Amygdala (tissue), 56 donors: Measurements from ENCODE around the gene KRTAP10-12.

Experiments used
- DNase-seq, 56 donors: peaks; one replicate each; lab custom pipeline; 2025; lab: John Stamatoyannopoulos, UW

KRTAP10-12 gene

DNA sequence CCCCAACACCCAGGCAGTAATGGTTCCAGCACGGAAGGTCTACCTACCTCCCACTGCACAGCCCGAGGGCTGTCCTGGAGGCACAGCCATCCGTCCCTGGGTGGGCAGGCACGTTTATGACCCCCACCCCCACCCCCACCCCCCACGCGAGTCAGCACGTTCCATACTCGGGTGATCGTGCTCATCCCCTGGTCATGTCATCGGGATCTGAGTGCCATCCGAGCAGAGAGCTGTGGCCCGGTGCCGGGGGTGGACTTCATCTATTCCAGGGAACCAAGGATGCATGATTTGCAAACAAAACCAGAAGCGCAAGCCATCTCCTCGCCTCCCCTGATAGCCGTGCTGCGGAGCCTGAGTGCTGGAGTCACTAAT is 13.3 kb downstream of the KRTAP10-12 start:
- no peak for DNase-seq

DNA sequence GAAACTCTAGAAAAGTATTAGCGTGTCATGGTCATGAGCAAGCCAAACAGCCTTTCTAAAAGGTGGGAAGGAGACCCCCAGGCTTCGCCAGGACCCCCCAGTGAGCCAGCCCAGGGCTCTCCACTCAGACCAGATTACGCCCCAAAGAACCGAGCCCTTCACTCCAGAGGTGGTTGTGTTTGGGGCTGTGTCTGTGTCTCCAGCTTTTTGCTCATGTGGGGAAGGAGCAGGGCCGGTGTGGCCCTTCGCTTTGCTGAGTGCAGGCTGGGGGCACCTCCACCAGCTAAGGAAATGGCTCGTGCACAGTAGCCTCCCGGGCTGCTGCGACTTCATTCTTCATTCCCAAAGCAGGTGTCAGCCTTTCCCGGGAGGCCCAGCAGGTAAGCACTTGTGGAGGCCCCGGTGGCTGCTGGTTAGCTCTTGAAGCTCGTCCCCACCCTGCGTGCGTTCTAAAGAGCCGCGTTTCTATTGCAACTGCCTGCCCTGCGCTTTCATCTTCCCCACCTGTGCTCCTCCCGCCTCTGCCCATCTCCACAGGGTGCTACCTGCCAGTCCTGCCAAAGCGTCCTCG is 13.9 kb downstream of the KRTAP10-12 start:
- no peak for DNase-seq

DNA sequence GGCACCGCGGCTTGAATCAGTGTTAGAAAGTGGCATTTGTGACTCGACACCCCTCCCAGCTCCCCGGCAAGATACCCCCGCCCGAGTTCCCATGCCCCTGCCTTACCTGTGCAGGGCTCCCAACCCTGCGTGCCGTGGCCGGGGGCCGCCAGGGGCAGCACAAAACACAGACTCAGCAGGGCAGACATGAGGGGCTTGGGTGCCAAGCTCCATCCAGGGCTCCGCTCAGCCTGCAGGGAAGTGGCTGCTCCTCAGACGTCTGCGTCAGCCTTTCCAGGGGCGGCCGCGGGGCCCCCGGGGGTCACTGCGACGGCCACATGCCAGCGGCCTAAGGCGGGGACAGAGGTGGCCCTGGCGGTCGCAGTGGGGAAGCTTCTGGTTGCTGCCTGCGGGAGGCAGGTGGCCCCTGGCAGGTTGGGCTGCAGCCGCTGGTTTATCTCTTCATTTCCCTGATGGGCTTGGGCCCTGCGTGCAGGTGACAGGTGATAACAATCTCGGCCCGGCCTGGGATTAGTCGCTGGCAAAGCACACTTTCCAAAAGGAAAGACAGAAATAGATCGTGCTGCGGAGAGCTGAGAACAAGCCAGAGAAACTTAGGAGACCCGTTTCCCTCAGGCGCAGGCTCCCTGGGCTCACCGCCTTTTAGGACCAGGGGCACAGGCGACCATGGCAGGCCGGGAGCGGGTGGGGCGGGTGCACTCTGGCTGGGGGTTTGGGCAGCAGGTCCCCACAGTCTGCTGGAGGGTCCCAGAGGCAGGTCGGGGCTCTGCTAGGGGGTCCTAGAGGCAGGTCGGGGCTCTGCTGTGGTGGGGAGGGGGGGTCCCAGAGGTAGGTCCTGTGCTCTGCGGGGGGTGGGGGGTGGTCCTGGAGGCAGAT is 14.6 kb downstream of the KRTAP10-12 start, which contains the start of gene TSPEAR:
TSPEAR (minus strand) TSS at position 246 of the 876 bp plus-strand sequence; CDS start at position 188, 58 bp downstream.
- no peak for DNase-seq

DNA sequence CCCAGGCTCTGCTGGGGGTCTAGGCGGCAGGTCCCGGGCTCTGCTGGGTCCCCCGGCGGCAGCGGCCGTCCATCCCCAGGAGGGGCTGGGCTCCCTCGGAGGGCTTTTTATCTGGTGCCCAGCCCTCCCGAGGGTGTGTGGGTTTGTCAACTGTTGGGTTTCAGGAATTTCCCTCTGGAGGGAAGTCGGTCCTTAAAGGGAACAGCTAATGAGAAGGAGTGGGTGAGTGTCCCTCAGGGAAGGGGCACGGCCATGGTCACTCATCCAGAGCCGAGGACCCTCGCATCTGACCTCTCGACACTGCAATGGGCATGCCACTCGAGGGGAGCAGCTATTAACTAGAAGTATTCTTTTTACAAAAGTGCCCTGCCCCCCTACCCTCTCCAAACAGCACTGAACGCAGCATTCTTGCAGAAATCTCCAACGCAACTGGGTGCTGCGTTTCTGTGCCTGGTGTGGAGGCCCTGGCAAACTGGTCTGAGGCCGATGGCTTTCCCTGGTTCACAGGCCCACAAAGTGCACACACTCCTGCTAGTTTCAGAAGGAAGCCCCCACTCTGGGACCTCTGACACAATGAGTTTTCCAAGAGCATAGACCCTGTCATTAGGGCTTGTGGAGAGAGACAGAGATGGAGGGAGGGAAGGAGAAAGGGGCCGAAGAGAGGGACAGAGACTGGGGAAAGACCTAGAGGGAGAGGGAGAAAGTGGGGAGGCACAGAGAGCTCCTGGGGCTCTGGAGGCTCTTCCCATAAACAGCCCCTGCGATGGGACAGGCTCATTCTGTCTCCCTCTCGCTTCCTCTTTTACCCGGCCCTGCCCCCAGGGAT is 15.4 kb downstream of the KRTAP10-12 start:
- DNase-seq = no peak

DNA sequence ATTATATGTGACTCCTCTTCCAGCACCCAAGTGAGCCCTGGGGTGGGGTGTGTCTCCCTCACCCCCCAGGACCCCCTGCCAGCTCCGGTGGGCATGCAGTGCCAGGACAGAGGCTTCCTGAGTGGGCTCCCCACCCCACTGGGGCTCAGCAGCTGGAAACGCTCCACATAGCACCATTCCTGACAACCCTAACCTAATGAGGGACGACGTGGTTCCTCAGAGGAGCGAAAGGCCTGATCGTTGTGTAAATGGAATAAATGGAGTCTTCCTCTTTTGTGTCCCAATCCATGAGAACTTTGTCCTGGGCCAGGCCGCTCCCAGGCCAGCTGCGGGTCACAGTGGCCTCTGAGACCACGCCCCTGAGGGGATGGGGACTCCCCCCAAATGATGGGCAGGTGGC is 16.2 kb downstream of the KRTAP10-12 start:
- no peak for DNase-seq

- no peak for DNase-seq
These were observed 16.9 kb downstream of the KRTAP10-12 start for GRCh38 chr21:44713846-44714245.

- no peak for DNase-seq
These were observed 17.9 kb downstream of the KRTAP10-12 start for GRCh38 chr21:44714905-44715304.

GRCh38 chr21:44716984-44717383 is 20.0 kb downstream of the KRTAP10-12 start:
- no peak for DNase-seq

GRCh38 chr21:44718093-44718492 is 21.1 kb downstream of the KRTAP10-12 start:
- no peak for DNase-seq

DNA sequence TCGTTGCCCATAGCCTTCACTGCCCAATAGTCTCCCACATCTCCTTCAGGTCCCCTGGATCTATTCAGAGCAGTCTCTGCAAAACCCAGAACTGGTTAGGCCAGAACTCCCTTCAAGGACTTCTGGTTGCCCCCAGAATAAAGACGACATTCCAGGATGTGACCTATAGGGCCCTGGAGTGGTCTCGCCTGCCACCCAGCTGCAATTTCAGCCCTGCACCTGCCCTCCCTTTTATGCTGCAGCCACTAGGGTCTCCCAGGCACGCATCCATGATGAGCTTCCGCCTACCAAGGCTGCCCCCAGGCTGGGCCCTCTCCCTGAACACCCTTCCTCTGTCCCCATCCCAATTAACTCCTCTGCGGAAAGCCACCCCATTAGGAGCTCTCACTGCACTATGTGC is 21.6 kb downstream of the KRTAP10-12 start:
- DNase-seq = no peak

- DNase-seq = no peak
These were observed 23.2 kb downstream of the KRTAP10-12 start for GRCh38 chr21:44720170-44720569.

GRCh38 chr21:44722731-44723130 is 25.8 kb downstream of the KRTAP10-12 start:
- no peak for DNase-seq

- DNase-seq = no peak
These were observed 26.5 kb downstream of the KRTAP10-12 start for GRCh38 chr21:44723177-44724131.

DNA sequence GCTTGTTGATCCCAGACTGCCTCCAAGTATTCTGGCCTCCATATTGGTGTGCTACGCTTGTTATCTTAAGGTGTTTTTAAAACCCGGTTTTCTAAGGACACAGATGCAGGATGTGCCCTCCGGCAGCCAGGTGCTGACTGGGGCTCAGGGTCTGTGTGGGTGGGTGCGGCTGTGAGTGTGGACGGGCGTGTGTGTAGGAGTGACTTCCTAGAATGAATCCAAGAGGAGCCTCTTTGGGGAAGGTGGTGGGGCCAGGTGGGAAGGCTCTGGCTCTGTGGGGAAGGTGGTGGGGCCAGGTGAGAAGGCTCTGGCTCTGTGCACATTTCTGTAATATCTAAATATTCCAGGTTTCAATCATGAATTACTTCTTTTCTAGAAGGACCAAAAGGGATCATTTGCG is 27.2 kb downstream of the KRTAP10-12 start:
- DNase-seq = no peak

- DNase-seq = no peak
These were observed 28.0 kb downstream of the KRTAP10-12 start for GRCh38 chr21:44724926-44725325.

DNA sequence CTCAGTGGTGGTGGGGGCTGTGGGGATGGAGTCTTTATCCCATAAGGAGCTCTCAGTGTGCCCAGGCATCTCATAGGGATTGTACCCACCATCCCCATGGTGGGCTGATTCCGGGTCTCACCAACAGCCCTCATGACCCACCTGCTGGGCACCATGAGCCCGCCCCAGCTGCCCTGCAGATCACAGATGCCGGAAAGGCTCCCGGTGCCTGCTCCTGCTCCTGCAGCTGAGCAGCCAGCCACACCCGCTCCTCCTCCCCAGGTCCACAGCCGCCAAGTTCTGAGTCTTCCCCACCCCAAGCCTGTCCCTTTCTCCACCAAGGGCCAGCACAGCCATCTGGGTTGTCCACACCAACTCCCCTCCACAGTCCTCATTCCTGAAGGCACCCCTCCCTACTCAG is 29.9 kb downstream of the KRTAP10-12 start:
- no peak for DNase-seq

DNA sequence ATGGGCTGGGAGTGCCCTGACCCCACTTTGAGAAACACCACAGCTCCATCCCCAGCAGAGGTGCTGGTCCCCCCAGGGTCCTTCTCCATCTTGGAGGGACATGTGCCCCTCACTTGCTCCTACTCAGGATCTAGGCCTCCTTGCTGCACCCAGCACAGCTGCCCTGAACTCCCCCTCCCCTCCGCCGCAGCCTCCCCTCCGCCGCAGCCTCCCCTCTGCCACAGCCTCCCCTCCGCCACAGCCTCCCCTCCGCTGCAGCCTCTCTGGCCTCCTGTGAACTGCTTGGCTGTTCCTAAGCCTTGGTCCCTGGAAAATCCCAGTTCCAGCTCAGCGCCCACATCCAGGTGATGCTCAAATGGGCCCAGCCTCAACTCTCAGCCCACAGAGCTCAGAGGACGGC is 30.3 kb downstream of the KRTAP10-12 start:
- no peak for DNase-seq

DNA sequence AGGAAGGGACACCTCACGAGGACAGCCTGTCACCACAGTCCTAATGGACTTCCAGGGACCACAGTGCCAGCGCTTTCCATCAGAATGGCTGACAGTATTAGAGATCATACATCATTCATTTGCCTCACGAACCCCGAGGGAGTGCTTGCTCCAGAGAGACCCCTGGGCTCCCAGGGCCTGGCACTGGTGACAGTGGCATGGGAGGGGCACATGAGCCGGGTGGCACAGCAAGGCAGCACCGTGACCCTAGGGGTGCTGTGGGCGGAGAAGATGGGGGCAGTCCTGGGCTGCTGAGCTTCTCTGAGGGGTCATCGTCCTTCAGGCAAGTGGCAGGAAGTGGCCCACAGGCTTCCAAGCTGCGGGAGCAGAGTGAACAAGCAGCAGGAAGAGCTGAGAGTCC is 30.8 kb downstream of the KRTAP10-12 start:
- no peak for DNase-seq

- DNase-seq = no peak
These were observed 31.7 kb downstream of the KRTAP10-12 start for GRCh38 chr21:44728716-44729115.
